ENCODE data around the gene RNF224.

RNF224 gene

DNA sequence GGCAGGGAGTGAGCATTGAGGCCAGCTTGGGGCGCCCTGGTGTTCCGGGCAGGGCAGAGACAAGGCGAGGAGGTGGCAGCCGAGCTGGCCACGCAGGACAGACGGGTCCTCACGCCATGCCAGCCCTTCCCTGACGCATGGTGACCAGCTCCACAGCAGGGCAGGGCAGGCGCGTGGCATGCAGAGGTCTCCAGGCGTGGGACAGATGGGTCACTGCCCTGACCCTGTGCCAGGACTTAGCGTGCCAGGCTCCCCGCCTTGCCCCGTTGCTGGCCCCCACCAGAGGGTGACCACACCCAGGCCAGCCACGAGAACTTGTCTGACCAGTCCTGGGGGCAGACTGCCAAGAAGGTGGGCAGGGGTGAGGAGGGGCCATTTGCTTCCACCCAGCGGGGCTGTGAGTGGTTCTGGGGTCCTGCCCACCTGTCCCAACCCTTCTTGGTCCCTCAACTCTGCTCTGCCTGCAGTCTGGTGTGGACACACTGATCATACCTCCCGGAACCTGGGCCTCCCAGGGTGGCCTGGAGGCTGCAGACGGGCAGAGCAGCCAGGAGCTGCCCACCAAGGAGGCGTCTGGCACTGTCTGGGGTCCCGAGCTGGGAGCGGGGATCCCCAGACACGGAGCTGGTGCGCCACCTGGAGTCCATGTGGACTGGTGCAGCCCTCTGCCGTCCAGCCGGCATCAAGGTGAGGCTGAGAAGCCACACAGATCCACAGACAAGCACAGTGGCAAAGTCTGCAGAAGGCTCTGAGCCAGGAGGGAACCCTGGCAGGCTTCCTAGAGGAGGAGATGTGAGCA, at the start of gene RNF224:
TSS of gene RNF224 (plus strand) at position 449 of the 799 bp plus-strand sequence. CDS start 834 bp downstream, outside the sequence.
- DNase-seq (ENCODE audit: low read depth): peak; percentile 54

DNA sequence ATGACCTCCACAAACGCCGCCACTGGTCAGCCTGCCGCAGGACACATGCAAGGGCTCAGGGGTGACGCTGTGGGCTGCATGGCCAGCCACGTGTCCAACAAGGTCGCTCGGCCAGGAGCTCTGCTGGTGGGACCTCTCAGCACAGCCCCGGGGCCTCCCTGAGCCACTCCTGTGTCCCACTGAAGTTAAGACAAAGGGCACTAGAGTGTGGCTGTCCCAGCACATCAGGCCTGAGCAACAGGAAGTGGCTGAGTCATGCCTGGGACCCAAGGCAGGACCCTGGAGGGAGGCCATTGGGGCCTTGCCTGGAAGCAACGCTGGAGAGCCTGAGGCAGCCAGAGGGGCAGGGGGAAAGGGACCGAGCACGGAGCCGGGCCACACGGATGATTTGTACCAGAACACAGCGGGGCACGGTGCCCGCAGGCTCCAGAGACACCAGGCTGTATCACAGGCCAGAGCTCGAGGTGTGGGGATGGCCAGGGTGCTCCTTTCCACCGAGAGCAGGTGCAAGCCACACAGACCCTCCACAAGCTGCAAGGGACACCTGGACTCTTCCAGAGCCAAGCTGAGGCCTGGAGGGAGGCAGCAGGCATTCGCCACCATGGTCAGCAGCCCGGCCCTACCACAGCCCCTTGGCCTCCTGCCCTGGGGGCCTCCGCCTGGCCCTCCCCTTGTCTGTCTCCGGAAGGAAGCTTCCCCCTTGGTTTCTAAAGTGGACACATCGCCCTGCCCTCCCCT, 48.9 kb upstream of the RNF224 start:
- no peak for DNase-seq (ENCODE audit: low read depth)

DNA sequence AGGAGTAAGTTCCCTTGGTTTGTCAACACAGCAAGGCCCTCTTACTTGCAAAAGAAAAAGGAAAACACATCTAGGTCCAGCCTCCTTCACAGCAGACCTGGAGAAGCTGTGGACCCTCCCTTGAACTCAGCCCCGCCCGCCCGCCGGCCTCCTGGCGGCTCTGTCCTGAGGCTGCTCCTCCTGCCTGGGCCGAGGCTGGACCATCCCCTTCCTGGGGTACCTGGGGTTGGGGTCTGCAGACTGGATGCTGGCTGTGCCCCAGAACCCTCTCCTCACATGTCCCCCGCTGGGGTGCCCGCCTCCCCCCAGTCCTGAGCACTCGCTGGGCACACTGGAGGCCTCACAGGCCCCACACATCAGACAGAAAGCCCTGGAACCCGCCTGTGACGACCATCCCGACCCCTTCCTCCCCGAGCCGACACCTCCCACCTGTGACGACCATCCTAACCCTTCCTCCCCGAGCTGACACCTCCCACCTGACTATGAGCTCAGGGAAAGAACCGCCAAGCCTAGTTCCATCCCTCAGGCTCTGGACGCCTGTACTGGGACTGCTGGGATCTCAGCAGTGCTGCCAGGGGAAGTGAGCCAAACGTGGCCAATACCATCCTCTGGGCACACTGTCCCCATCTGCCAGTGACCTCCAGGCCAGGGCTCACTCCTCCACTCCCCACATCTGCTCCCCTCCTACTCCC, 48.2 kb upstream of the RNF224 start:
- DNase-seq (ENCODE audit: low read depth): no peak

DNA sequence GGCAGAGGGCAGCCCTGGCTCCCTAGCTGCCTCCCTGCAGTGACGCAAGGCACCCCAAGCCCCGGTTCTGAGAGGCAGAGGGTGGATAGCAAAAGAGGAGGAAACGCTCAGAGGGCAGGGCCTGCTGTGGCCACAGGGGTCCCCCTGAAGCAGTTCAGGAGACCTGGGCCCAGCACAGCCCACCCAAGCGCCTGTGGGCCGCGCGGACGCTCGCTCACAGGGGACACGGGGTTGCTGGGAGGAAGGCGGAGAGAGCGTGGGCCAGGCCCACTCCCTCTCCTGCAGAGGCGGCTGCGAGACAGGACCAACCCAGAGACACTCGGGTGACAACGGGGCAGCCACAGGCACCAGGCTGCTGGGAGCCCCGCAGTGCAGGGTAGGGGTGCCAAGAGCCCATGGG, 47.5 kb upstream of the RNF224 start:
- DNase-seq (ENCODE audit: low read depth): no peak

DNA sequence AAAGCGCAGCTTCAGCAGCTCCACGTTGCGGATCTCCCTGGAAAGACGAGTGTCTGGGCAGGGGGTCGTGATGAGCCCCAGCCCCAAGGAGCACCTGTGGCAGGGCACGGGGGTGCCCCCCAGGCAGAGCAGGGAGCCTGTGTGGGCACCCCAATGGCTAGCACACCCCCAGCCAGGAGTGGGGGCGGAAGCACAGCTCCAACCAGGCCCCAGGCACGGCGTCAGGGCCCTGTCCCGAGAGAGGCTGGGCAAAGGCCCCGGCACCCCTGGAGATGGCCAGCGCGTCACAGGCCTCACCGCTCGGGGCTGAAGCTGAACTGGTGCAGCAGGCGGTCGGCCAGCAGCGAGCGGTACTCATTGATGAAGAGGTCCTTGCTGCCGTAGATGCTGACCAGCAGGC, 46.8 kb upstream of the RNF224 start:
- no peak for DNase-seq (ENCODE audit: low read depth)

DNA sequence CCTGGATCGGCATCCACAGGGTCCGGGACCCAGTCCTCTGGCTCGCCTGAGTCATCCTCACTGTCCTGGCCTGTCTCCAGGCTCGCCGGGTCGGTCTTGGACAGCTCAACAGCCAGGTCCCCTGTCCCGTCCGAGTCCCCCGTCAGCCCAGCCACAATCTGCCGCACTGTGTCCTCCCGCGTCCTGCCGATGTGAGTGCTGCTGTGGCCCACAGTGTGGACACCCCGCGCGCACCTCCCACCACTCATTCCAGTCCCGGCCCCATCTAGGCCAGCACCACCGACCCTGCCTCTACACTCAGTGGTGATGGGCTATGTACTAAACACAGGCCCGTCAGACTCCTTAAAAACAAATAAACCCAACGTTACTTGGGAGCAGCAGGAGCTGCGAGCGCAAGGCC, 45.6 kb upstream of the RNF224 start:
- no peak for DNase-seq (ENCODE audit: low read depth)

DNA sequence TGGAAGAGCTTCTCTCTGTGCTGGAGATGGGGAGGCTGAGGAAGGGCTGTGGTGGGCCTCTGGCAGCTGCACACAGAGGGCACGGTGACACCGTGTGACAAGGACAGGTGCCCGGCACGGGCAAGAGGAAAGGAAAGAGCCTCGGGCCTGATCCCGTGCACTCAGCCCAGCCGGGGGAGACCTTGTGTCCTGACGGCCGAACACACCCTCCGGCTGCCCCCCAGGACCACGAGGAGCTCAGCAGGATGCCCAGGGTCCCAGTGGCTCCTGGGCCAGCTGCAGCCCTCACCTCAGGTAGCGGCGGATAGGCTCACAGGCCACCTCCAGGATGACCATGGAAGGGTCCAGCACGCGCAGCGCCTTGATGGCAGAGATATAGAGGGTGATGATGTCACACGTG, 44.5 kb upstream of the RNF224 start:
- no peak for DNase-seq (ENCODE audit: low read depth)

DNA sequence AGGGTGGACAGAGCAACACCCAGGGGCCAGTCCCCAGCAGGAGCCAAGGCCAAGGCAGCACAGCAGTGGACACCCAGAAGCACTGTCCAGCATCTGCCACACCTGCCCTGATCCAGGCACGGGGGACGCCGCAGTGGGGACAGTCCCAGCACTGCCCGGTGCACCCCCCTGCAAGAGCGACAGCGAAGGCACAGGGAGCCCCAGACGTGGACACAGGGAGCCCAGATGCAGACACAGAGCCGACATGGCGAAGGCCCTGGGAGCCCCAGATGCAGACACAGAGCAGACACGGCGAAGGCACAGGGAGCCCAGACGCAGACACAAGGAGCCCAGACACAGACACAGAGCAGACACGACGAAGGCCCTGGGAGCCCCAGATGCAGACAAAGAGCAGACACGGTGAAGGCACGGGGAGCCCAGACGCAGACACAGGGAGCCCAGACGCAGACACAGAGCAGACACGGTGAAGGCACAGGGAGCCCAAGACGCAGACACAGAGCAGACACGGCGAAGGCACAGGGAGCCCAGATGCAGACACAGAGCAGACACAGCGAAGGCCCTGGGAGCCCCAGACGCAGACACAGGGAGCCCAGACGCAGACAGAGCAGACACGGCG, 43.2 kb upstream of the RNF224 start:
- no peak for DNase-seq (ENCODE audit: low read depth)

DNA sequence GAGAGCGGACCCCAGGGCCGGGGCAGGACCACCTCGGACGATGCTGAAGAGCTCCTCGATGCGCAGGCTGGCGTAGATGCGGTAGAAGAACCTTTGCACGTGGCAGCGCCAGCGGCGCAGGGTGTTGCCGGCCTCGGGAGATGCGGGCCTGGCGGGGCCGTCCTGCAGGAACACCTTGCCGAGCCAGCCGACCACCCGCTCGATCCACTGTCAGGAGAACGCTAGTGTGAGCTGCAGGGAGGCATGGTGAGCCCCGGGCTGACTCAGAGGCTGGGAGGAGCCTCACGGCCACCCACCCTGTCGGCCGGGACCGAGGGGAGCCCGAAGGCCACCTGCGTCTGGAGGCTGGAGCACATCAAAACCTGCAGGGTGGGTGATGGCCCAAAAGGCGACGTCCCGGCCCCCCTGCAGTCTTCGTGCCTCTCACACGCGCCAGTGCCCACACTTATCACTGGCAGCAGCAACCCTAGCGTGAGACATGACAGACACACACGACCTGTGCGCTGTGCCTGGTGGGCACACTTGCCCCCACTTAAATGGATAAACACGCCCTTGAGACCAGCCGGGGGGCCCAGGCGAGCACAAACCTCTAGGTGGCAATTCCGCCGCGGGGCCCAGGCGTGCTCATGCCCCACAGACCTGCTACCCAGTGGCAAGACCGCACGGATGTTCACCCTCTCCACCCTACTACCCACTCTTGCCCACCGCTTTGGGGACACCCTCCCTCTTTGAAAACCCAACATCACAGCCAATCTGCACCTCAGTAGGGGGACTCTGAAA, 42.2 kb upstream of the RNF224 start:
- no peak for DNase-seq (ENCODE audit: low read depth)

DNA sequence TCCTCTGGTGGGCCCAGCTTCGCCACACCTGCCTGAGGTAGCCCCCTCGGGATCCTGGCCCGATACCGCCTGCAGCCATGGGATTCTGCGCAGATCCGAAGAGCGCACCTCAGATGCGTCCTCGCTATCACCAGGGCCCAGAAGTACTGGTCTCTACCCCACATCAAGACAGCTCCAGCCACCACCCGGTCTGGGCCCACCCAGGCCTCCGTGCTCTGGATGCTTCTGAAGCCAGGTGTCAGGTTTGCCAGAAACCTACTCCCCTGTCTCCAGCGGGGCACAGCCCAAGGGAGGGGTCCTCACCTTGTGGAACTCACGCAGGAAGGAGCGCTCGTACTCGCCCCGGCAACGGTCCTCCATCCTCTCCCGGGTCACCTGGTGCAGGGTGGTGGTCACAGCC, 41.4 kb upstream of the RNF224 start:
- no peak for DNase-seq (ENCODE audit: low read depth)

DNA sequence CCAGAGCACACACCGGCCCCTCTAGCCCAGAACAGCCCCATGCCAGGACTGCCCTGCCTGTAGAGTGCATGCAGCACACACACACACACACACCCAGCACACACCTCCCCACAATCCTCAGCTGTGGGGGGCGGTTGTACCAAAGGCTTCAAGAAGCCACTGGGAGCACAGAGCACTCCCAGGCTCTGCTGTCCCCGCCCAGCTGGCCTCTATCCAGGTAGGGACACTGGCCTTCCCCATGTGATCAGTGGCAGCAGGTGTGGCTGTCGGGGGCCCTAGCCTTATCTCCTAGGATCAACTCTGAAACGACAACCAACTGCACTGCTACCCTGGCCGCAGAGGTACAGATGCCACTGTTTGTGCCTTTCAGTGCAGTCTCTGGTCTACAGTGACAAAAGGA, 40.9 kb upstream of the RNF224 start:
- no peak for DNase-seq (ENCODE audit: low read depth)

DNA sequence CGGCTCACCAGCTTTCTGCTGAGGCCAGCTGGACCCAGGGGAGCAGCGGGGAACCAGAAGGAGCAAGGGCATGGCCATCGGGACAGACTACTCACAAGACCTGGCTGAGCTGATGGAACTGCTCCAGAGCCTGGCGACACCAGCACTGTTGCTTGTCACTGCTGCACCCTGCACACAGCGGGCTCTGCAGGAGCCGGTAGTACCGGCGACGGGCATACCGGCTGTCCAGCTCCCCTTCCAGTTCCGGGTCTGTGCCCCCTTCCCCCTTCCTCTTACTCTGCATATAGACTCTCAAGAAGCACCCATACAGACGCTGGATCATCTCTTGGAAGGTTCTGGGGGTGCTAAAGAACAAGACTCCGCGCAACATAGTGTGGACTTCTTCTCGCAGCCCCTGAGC, 39.9 kb upstream of the RNF224 start:
- no peak for DNase-seq (ENCODE audit: low read depth)

DNA sequence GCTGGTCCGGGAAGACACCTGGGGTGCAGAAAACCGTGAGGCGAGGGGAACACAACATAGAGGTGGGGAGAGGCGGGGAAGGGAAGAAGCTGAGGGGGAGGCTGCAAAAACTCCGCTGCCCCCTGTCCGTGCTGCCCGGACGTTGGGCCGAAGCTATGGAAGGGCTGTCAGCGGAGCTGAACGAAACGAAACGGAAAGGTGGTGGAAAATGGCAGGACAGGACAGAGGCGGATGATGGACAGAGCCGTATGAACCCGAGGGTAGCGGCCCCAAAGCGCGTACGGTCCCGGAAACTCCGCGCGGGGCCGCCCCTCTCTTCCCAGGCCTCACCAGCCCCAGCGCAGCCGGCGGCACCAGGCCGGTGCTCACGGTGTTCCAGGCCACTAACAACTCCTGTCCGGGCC, 39.2 kb upstream of the RNF224 start:
- no peak for DNase-seq (ENCODE audit: low read depth)

DNA sequence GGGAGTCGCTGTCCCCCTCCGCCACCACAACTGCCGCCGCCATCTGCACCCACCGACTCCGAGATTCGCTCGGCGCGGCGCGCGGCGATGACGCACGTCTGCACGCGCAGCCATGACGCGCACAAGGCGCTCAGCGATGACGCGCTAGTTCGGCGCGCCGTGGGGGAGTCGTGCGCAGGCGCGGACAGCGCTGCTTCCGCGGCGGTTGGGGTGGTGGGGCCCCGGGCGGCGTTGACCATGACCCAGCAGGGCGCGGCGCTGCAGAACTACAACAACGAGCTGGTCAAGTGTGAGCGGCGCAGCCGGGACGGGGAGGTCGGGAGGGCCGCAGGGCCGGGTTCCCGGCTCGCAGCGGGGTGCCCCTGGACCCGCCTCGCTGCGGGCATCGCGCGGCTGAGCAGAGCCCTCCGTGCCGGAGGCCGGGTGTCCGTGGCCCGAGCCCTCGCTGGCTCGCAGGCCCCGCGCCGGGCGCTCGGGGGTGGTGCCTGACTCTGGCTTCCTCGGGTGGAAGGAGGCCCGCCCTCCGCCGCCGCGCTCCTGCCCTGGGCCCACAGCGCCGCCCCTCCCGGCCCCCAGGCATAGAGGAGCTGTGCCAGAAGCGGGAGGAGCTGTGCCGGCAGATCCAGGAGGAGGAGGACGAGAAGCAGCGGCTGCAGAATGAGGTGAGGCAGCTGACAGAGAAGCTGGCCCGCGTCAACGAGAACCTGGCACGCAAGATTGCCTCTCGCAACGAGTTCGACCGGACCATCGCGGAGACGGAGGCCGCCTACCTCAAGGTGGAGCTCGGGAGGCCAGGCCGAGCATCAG, 38.6 kb upstream of the RNF224 start, which contains the start of the genes ANAPC2 and SSNA1:
TSS of gene ANAPC2 (minus strand) at position 71 of the 807 bp plus-strand sequence. CDS start at position 43, 28 bp downstream.
TSS of gene SSNA1 (plus strand) at position 187 of the 807 bp plus-strand sequence. CDS start at position 238, 51 bp downstream.
- DNase-seq (ENCODE audit: low read depth): peak; percentile 84

DNA sequence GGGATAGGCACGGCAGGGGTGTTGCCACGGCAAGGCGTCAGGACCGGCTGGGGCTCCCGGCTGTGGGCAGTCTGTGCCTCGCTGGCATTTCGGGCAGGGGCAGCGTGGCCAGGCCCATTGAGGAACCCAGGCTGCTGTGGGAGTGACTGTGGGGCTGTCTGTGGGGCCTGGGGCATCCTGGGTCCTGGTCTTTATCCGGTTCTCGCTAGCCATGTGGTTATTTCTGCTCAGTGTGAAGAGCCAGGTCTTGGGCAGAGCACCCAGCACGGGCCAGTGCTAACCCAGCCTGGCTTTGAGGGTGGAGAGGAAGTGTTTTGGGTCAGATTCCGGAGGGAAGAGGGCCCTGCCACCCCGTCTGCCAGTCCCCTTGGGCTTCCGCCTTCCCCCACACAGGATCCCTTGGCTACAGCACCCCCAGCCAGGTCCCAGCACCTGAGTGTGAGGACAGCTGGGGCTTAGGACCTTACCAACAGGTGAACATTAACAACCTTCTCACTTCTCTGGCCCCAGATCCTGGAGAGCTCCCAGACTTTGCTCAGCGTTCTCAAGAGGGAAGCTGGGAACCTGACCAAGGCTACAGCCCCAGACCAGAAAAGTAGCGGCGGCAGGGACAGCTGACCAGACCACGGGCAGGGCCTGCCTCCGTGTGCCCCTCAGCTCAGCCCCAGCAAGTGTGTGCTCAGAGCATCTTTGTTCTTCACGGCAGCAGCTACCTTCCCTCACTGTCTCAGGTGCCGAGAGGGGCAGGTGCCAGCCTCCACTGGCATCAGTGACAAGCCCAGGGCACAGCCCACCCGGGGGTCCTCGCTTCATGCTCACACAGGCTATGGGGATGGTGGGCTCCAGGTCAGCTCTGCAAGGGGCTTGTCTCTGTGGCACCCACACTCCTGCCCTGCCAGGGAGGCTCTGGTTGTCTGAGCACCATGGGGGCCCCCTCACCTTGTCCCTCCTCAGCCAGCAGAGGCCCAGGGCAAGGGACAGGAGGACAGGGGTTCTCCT, 37.7 kb upstream of the RNF224 start:
- DNase-seq (ENCODE audit: low read depth): no peak

DNA sequence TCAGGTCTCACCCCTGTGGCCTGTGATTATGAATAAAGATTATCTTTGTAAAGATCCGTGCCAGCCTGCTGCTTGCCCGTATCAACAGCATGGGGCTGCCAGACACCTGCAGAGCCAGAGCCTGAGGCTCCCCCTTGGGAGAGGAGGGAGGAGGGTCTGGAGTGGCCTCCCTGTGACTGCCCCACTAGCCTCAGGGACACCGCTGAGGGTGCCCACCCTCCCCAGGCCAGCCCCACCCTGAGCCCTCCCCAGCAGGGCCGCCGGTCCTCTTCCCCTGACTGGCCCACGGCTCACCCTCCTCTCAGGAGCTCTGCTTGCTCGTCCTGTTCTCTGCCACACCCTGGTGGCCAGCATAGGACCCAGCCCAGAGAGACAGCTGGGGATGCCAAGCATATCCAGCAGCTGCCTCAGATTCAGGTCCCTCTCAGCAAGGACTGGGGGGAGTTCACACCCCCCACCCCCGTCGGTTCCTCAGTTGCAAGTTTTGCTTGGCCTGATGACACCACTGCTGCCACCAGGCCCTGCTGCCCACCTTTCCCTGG, 36.9 kb upstream of the RNF224 start:
- no peak for DNase-seq (ENCODE audit: low read depth)

DNA sequence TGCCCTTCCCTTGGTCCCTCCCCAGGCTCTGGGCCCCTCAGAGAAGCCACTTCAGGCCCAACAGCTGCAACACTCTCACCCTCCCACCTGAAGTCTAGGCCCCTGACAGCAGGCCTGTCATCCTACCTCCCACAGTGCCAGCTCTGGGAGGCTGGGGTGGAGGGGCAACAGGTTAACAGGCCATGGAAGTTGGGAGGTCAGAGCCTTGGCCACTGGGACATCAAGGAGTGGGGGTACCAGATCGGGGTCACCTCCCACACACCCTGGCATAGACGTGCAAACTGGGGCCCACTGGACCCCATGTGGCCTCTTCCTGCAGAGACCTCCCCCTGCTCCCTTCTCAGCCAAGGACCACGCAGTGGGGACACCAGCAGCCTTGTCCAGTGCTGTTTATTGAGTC, 36.1 kb upstream of the RNF224 start:
- DNase-seq (ENCODE audit: low read depth): no peak

DNA sequence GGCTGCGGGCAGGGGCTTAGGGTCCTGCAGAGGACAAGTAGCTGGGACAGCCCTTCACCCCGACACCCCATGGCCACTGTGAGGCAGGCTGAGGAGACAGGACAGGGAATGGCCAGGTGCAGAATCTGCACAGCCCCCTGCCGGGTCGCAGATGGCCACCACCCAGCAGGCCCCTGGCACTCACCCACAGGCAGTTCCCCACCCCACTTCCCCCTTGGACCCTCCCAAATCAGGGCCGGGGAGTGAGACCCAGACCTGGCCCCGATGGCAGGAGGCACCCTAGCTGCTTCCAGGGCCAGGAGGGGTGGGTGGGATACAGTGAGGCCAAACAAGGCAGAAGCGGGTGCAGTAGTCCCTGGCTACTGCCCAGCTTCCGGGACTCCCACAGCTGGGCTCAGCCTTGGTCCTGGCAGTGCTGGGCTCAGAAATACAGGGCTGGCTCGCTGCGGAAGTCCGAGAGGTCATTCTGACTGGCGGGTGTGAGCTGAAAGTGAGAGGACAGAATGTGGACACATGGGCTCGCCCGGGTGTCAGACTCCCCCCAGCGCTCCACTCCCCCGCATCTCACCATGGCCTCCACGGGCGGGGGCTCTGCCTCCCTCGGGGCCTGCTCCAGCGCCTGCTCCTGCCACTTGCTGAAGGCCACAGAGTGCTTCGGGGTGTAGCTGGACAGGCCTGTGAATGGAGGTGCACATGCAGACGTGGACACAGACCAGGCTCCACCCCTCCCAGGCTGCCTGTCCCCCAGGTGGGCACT, 35.4 kb upstream of the RNF224 start:
- no peak for DNase-seq (ENCODE audit: low read depth)
